ENCODE results near the gene C1R.

Gene C1R

GRCh38 chr12:7075518-7075917 lies 16.7 kb downstream of the C1R start:
- no peak overlapping the region for H3K27ac ChIP-seq (ENCODE audit: low read depth, low read length, poor library complexity, severe bottlenecking)
- no peaks in the 10 kb centered on the region for H3K36me3 ChIP-seq (ENCODE audit: insufficient read depth, low read length)
- H3K9ac ChIP-seq (ENCODE audit: low read length): no peak overlapping the region
- H3K4me3 ChIP-seq (ENCODE audit: low read depth, low read length, poor library complexity, severe bottlenecking): no peak overlapping the region
- no peak overlapping the region for H3K4me2 ChIP-seq (ENCODE audit: low read length)
- no peak for TF ChIP-seq EZH2 (IDR thresholded peaks at IDR 0.05; ENCODE audit: borderline replicate concordance, low read length)
- TF ChIP-seq, protein P1, sequence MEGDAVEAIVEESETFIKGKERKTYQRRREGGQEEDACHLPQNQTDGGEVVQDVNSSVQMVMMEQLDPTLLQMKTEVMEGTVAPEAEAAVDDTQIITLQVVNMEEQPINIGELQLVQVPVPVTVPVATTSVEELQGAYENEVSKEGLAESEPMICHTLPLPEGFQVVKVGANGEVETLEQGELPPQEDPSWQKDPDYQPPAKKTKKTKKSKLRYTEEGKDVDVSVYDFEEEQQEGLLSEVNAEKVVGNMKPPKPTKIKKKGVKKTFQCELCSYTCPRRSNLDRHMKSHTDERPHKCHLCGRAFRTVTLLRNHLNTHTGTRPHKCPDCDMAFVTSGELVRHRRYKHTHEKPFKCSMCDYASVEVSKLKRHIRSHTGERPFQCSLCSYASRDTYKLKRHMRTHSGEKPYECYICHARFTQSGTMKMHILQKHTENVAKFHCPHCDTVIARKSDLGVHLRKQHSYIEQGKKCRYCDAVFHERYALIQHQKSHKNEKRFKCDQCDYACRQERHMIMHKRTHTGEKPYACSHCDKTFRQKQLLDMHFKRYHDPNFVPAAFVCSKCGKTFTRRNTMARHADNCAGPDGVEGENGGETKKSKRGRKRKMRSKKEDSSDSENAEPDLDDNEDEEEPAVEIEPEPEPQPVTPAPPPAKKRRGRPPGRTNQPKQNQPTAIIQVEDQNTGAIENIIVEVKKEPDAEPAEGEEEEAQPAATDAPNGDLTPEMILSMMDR (IDR thresholded peaks at IDR 0.05; ENCODE audit: low read length): no peak
- H3K4me1 ChIP-seq (ENCODE audit: insufficient read depth, low read length, severe bottlenecking): no peaks in the 10 kb centered on the region
- no peaks in the 10 kb centered on the region for H4K20me1 ChIP-seq (ENCODE audit: insufficient read depth, low read length)
- no peaks in the 10 kb centered on the region for H3K27me3 ChIP-seq (ENCODE audit: insufficient read depth, low read length)
- H3K9me2 ChIP-seq (ENCODE audit: low read depth, low read length): no peaks in the 10 kb centered on the region
- H3K79me2 ChIP-seq (ENCODE audit: insufficient read depth, low read length): no peaks in the 10 kb centered on the region
- H2AFZ ChIP-seq (ENCODE audit: low read length): no peak overlapping the region
- H3K9me3 ChIP-seq (ENCODE audit: low read length): no peaks in the 10 kb centered on the region
- no peaks in the 10 kb centered on the region for H3F3A ChIP-seq (ENCODE audit: insufficient read depth, low read length)

DNA sequence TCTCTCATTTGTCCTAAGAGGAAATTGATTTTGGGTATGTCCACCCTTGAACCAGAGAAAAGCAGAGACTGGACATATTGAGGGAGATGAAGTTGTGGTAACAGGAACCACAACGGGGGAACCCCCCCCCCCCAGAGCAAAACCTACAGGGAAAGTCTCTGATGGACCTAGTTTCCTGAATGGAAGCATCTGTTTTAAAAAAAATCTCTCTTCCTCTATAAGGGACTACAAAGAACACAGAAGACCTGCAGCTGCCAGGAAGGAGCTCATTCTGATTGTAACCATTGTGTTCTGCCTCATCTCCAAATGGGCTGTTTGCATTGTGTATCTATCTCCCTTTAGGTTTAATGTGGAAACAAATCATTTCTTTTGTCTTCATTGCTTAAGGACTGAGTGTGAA lies 18.3 kb downstream of the C1R start:
- Histone ChIP-seq H3F3A (ENCODE audit: insufficient read depth, low read length) (no peaks in the 10 kb centered on the region), H3K4me1 (ENCODE audit: insufficient read depth, low read length, severe bottlenecking) (no peaks in the 10 kb centered on the region), H3K4me3 (ENCODE audit: low read depth, low read length, poor library complexity, severe bottlenecking) (no peak overlapping the region), H2AFZ (ENCODE audit: low read length) (no peak overlapping the region), H3K9me3 (ENCODE audit: low read length) (no peaks in the 10 kb centered on the region), H3K9me2 (ENCODE audit: low read depth, low read length) (no peaks in the 10 kb centered on the region), H3K4me2 (ENCODE audit: low read length) (no peak overlapping the region), H3K27me3 (ENCODE audit: insufficient read depth, low read length) (no peaks in the 10 kb centered on the region), H3K79me2 (ENCODE audit: insufficient read depth, low read length) (no peaks in the 10 kb centered on the region), H4K20me1 (ENCODE audit: insufficient read depth, low read length) (no peaks in the 10 kb centered on the region), H3K36me3 (ENCODE audit: insufficient read depth, low read length) (no peaks in the 10 kb centered on the region), H3K9ac (ENCODE audit: low read length) (no peak overlapping the region), H3K27ac (ENCODE audit: low read depth, low read length, poor library complexity, severe bottlenecking) (no peak overlapping the region)
- no peak for TF ChIP-seq EZH2 (IDR thresholded peaks at IDR 0.05; ENCODE audit: borderline replicate concordance, low read length)
- TF ChIP-seq, protein P1 (IDR thresholded peaks at IDR 0.05; ENCODE audit: low read length): no peak

- H3K4me3 ChIP-seq (ENCODE audit: low read depth, low read length, poor library complexity, severe bottlenecking): no peak overlapping the region
- TF ChIP-seq EZH2 (IDR thresholded peaks at IDR 0.05; ENCODE audit: borderline replicate concordance, low read length): no peak
- TF ChIP-seq, protein P1 (IDR thresholded peaks at IDR 0.05; ENCODE audit: low read length): no peak
- no peaks in the 10 kb centered on the region for H4K20me1 ChIP-seq (ENCODE audit: insufficient read depth, low read length)
- no peaks in the 10 kb centered on the region for H3K36me3 ChIP-seq (ENCODE audit: insufficient read depth, low read length)
- no peaks in the 10 kb centered on the region; the same call in 1 of the 2 replicates for H3K27me3 ChIP-seq (ENCODE audit: insufficient read depth, low read length)
- no peaks in the 10 kb centered on the region for H3F3A ChIP-seq (ENCODE audit: insufficient read depth, low read length)
- H2AFZ ChIP-seq (ENCODE audit: low read length): no peak overlapping the region
- H3K9me2 ChIP-seq (ENCODE audit: low read depth, low read length): no peaks in the 10 kb centered on the region
- H3K79me2 ChIP-seq (ENCODE audit: insufficient read depth, low read length): no peaks in the 10 kb centered on the region
- no peak overlapping the region for H3K27ac ChIP-seq (ENCODE audit: low read depth, low read length, poor library complexity, severe bottlenecking)
- H3K9me3 ChIP-seq (ENCODE audit: low read length): no peaks in the 10 kb centered on the region
- no peak overlapping the region for H3K4me2 ChIP-seq (ENCODE audit: low read length)
- no peak overlapping the region for H3K9ac ChIP-seq (ENCODE audit: low read length)
- no peaks in the 10 kb centered on the region for H3K4me1 ChIP-seq (ENCODE audit: insufficient read depth, low read length, severe bottlenecking)
Measured at GRCh38 chr12:7072554-7072953, 19.7 kb downstream of the C1R start.
